Endothelial cell of hepatic sinusoid (primary cell): ENCODE data around the gene KATNB1.
"Not testable (repeated sequence)": the region's sequence is repeated elsewhere in the genome, so short reads cannot be mapped to it uniquely, and the experiment has no call there.

ENCODE experiments used
- in situ Hi-C: cut with HindIII; loops from 2 replicates; pipeline ENCODE4 v1.10.0; 2017; ENCODE audit warnings: low sequenced_read_pairs

Gene KATNB1

DNA sequence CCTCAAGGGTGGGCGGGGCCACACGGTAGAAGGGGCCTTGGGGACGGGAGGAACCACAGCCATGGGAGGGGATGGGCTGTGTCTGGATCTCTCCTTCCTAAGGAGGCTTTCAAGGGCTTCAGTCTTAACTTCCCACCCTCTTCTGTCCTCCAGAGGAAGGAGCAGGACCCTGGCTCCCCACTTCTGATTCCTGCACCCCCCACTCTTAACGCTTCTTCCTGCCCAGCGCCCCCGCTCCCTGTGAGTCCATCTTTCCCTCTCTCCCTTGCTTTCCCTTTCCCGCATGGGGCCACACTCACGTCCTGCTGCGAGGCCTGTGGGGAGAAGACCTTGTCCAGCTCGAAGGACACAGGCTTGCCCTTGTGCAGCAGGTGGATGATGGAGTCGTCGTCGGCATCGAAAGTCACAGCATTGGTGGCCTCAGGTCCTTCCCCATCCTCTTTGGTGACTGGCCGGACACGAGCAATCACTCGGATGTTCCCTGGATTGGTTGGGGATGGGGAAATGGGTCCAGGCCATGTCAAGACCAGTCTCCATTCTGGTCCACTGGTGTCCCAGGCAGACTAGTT, 29.7 kb downstream of the KATNB1 start:
- in situ Hi-C loops = no loop called here

- in situ Hi-C loops = no loop called here
These were observed 31.3 kb downstream of the KATNB1 start for GRCh38 chr16:57766714-57767348.

- in situ Hi-C loops = no loop called here
These were observed 34.1 kb downstream of the KATNB1 start for GRCh38 chr16:57769541-57770145.

DNA sequence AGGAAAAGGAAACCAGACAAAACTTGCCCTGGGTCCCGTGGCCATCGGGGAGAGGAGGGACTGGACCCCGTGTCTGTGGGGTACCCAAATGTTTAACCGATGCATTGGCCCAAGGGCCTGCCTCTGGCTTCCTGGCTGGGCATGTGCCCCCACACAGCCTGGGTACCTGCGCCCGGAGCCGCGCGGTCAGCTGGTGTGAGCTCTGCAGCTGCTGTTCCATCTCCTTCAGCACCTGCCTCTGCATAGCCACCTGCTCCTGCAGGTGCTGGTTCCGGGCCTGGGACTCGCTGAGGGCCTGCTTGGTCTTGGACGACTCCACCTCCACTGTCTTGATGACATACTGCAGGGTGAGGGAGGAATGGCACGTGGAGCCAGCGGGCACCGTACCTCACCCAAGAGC, 34.8 kb downstream of the KATNB1 start:
- in situ Hi-C loops = no loop called here

DNA sequence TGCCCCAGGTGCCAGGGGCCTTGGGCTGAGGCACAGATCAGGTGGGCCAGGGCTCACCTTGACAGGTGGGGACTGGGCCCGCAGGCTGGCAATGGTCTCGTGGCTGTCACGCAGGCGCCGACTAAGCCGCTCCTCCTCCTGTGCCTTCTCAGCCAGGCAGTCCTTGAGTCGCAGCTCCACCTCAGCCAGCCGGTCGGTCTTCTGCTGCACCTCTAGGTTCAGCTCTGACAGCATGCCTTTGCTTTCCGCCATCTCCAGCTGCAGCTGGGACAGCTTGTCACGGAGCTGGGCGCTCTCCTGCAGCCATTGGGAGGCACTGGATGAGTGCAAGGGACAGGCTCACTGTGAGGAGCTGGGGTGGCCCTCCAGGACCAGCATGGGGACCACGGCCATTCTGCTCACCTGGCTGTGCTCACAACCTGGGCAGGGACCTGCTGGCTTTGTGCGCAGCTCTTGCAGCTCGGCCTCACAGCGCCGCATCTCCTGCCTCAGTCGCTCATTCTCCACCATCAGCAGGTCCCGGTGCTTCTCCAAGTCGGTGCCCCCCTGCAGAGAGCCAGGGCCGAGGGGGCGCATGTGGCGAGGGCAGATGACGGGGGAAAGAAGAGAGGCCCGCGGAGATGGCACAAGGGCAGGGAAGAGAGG, 35.7 kb downstream of the KATNB1 start:
- in situ Hi-C loops = no loop called here

DNA sequence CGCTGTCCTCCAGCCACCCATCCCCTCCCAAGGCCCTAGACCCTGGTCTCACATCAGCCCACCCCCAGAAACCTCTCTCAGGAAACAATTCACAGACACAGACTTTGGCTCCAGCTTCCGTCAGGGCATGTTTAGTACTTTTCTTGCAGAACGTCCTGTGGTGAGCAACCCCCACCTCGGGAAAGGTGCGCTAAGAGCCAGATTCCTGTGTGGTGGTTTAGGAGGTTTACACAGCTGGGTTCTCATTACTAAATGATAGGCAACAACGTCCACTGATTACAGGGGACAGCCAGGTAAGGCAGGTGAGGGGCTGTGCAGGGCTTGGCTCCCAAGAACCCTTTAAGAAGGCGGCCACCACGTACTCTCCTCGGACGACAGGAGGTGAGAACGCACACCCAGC, 37.4 kb downstream of the KATNB1 start:
- in situ Hi-C loops = no loop called here

GRCh38 chr16:57773655-57774295, 38.2 kb downstream of the KATNB1 start:
- in situ Hi-C loops = no loop called here

GRCh38 chr16:57774705-57775285, 39.2 kb downstream of the KATNB1 start:
- in situ Hi-C loops = no loop called here

GRCh38 chr16:57775661-57776469, 40.3 kb downstream of the KATNB1 start:
- in situ Hi-C loops = no loop called here

GRCh38 chr16:57778658-57779057, 43.1 kb downstream of the KATNB1 start:
- in situ Hi-C loops = no loop called here

DNA sequence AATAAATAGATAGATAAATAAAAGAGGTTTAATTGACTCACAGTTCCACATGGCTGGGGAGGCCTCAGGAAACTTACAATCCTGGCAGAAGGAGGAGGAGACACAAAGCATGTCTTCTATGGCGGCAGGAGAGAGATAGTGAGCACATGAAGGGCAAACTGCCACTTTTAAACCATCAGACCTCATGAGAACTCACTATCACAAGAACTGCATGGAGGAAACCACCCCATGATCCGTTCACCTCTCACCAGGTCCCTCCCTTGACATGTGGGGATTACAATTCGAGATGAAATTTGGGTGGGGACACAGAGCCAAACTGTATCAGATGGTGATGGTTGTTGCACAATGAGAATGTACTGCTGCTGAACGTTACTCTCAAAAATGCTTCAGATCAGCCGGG, 44.3 kb downstream of the KATNB1 start:
- in situ Hi-C loops = not testable (repeated sequence)

DNA sequence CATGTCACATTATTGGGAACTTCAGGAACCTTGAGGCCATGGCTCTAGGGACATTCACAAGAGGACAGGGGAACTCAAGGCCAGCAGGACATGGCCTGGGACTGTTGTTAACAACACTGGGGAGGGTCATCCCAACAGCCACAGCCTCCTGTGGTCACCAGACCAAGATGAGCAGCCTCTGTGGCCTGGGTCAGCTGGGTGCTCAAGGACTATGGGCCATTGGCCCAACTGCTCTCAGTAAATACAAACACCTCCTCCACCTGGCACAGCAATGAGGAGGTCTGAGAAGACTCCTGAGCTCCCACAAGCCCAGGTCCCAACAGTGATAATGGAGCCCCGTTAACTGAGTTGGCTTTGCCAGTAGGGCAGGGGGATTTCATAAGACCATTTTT, 45.8 kb downstream of the KATNB1 start:
- in situ Hi-C loops = no loop called here

GRCh38 chr16:57781741-57782606, 46.4 kb downstream of the KATNB1 start:
- in situ Hi-C loops = no loop called here

GRCh38 chr16:57782607-57783055, 47.1 kb downstream of the KATNB1 start:
- in situ Hi-C loops = not testable (repeated sequence)

DNA sequence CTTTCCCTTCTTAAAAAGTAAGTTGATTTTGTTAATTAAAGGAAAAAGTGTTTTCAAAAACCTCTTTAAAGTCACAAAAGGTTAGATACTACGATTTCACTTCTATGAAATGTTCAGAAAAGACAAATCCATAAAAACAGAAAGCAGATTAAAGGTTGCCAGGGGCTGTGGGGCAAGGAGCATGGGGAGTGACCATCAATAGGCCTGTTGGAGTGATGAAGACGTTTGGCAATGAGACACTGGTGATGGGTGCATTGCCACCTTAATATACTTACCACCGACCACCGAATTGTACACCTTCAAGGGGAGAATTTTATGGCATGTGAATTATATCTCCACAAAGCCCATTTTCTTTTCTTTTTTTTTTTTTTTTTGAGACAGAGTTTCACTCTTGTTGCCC, 47.5 kb downstream of the KATNB1 start:
- in situ Hi-C loops = no loop called here

DNA sequence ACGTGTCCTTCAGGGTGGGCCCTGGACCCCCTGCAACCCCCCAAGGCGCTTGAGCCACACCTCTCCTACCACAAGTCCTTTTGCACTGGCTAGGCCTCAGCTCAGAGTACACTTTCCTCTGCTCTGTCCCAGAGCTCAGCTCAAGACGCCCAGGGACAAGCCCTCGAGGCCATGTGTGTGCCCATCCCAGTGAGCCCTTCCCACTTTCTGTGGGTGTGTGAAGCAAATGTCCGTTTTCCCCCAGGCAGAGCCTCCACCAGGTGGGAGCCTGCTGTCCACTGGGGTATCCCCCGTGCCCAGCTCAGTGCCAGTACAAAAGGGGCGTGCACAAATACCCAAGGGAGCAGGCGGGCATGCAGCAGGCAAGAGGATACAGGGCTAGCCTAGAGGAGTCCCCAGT, 48.3 kb downstream of the KATNB1 start:
- in situ Hi-C loops = no loop called here

- in situ Hi-C loops = no loop called here
These were observed 48.8 kb downstream of the KATNB1 start for GRCh38 chr16:57784334-57784733.

DNA sequence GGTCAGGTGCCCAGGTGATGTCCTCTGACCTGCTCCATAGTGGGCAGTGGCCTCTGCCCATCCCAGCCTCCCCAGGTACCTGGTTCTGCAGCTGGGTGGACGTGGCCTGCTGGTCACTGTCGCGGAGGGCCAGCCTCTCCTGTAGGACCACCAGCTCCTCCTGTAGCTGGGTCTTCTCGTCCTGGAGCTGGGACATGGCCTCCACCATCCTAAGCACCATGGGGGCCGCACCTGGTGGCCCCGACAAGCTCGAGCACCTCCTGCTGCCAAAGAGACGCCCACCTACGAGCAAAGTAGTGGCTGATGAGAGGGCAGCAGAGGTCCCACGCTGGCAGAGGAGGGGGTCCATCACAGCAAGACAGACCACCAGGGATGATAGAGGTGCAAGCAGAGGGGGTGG, 49.8 kb downstream of the KATNB1 start:
- in situ Hi-C loops = no loop called here

DNA sequence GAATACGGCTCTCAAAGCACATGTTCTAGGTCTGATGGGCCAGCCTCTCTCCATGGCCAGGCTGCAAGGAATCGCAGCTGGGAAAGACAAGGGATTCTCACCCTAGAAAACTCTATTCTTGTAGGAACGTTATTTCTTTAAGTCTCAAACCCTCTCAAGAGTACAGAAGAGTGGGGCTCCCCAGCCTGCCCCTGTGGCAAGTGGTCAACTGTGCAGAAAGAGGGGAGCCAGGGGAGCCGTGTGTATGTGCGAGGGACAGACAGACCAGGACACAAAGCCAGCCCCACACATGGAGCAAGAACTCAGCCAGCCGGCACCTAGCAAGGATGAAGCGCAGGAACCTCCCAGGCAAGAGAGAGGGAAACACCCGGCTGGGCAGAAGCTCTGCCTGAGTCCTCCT, 50.4 kb downstream of the KATNB1 start:
- in situ Hi-C loops = no loop called here
